Loucy (cell line): ENCODE measurements around the gene TRAF3IP1.

ENCODE experiments used
- H2AFZ ChIP-seq: fragments of 200-600 bp; sonication (generic); 2 replicates; pipeline ENCODE4 v1.6.0; 2016; ENCODE audit warnings: antibody characterized with exemption, mild to moderate bottlenecking, low read length, moderate library complexity
- H3F3A ChIP-seq: fragments of 200-600 bp; 2 replicates; pipeline ENCODE4 v1.6.0; 2016; ENCODE audit warnings: antibody characterized with exemption, low read depth, mild to moderate bottlenecking
- H3K27me3 ChIP-seq: fragments of 200-600 bp; sonication (generic); 2 replicates; pipeline ENCODE4 v1.6.1; 2014; ENCODE audit warnings: low read length, mild to moderate bottlenecking; ENCODE audit not compliant: insufficient read depth, poor library complexity, severe bottlenecking
- H3K36me3 ChIP-seq: fragments of 200-600 bp; sonication (generic); 2 replicates; pipeline ENCODE4 v1.6.1; 2016; ENCODE audit warnings: low read length; ENCODE audit not compliant: insufficient read depth
- H3K4me1 ChIP-seq: fragments of 200-600 bp; sonication (generic); 2 replicates; pipeline ENCODE4 v1.5.1; 2014; ENCODE audit warnings: low read length, mild to moderate bottlenecking; ENCODE audit not compliant: insufficient read depth, poor library complexity, severe bottlenecking
- H3K4me2 ChIP-seq: fragments of 200-600 bp; sonication (generic); 2 replicates; pipeline ENCODE4 v1.6.0; 2014; ENCODE audit warnings: antibody characterized with exemption, low read length, low read depth, mild to moderate bottlenecking; ENCODE audit not compliant: poor library complexity, severe bottlenecking
- H3K4me3 ChIP-seq: fragments of 200-600 bp; sonication (generic); 2 replicates; pipeline ENCODE4 v1.5.1; 2014; ENCODE audit warnings: low read length, mild to moderate bottlenecking, mixed read lengths; ENCODE audit not compliant: poor library complexity, severe bottlenecking
- H3K79me2 ChIP-seq: fragments of 200-600 bp; sonication (generic); 2 replicates; pipeline ENCODE4 v1.6.1; 2014; ENCODE audit warnings: low read length; ENCODE audit not compliant: insufficient read depth
- H3K9ac ChIP-seq: fragments of 200-600 bp; sonication (generic); 2 replicates; pipeline ENCODE4 v1.6.0; 2014; ENCODE audit warnings: mild to moderate bottlenecking, low read depth, low read length, moderate library complexity; ENCODE audit not compliant: poor library complexity, severe bottlenecking
- H3K9me2 ChIP-seq: fragments of 200-600 bp; sonication (generic); replicated peaks from 2 replicates; pipeline ENCODE4 v1.6.1; 2016; ENCODE audit warnings: low read depth, low read length, mixed read lengths
- H3K9me3 ChIP-seq: fragments of 200-600 bp; sonication (generic); 2 replicates; pipeline ENCODE4 v1.6.1; 2014; ENCODE audit warnings: mild to moderate bottlenecking, antibody characterized with exemption, low read length, low read depth; ENCODE audit not compliant: insufficient read depth
- H4K20me1 ChIP-seq: fragments of 200-600 bp; sonication (generic); 2 replicates; pipeline ENCODE4 v1.6.0; 2014; ENCODE audit warnings: antibody characterized with exemption, low read length, mild to moderate bottlenecking; ENCODE audit not compliant: insufficient read depth, poor library complexity, severe bottlenecking
- EZH2phosphoT487 ChIP-seq: fragments of 200-600 bp; IDR thresholded peaks from 2 replicates; pipeline ENCODE4 v1.6.1; 2018; ENCODE audit warnings: antibody characterized with exemption, mild to moderate bottlenecking, moderate library complexity, borderline replicate concordance
- TF ChIP-seq, protein P1 (sequence below): fragments of 200-600 bp; sonication (generic); conservative IDR thresholded peaks from 2 replicates; pipeline ENCODE4 v1.5.1; 2014; ENCODE audit warnings: mild to moderate bottlenecking, antibody characterized with exemption, low read length

Gene TRAF3IP1

DNA sequence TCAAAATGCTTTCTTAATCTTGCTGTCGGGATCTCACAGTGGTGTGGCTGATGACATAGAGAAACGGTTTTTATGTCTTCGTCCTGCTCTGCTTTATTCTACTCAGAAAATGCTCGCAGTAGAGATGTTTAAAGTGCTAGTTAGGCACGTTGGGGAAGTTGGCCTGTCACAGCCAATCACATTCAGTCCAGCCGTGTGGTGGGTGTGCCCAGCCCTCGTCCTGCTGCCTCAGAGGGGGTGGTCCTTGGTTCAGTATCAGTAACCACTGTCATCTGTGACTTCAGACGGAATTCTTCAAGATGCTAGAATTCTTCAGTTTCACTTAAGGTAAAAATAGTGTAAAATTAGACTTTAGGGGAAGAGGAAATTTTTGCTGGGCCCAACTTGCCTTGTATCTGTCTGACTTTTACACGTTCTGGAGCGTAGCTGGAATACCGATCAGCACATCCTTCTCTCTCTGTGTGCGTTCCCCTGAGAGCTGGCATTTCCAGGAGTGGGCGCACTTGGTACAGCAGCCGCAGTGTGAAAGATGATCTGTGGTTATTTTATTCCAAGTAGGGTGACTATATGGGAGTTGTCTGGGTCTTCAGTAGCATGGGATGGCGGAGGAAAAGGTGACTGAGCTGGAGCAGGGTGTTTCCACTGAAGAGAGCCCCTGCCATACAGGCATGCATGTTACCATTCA, 18.5 kb downstream of the TRAF3IP1 start:
- Histone ChIP-seq H4K20me1 (no peaks in the 10 kb centered on the region), H2AFZ (no peak overlapping the region), H3K4me2 (no peak overlapping the region), H3K9me2 (no peaks in the 10 kb centered on the region), H3K27me3 (no peaks in the 10 kb centered on the region), H3K36me3 (no peaks in the 10 kb centered on the region), H3F3A (no peaks in the 10 kb centered on the region), H3K9me3 (no peaks in the 10 kb centered on the region), H3K4me1 (peaks cover 9% of the 10 kb centered on the region), H3K4me3 (no peak overlapping the region), H3K79me2 (no peaks in the 10 kb centered on the region), H3K9ac (no peak overlapping the region)
- TF ChIP-seq EZH2phosphoT487, result no peak

DNA sequence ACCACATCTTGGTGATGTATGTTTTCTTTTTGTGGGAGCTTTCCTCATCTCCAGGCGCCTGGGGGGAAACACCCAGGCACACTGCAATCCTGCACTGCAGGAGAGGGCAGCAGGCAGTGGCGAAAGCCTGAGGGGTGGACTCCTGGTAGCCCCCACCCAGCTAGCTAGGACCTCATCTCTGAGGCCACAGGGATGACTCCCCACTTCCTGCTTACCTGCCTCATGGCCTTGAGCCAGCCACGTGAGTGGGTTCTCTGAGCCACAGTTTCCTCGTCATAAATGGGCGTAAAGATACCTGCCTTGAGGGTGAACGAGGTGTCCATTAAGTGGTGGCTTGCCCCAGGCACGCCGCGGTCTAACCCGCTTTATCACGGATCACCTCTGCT, 19.1 kb downstream of the TRAF3IP1 start:
- H3K27me3 ChIP-seq, result no peaks in the 10 kb centered on the region
- no peak overlapping the region for H3K9ac ChIP-seq
- H3K4me2 ChIP-seq, result no peak overlapping the region
- H3K36me3 ChIP-seq, result no peaks in the 10 kb centered on the region
- TF ChIP-seq, protein P1, sequence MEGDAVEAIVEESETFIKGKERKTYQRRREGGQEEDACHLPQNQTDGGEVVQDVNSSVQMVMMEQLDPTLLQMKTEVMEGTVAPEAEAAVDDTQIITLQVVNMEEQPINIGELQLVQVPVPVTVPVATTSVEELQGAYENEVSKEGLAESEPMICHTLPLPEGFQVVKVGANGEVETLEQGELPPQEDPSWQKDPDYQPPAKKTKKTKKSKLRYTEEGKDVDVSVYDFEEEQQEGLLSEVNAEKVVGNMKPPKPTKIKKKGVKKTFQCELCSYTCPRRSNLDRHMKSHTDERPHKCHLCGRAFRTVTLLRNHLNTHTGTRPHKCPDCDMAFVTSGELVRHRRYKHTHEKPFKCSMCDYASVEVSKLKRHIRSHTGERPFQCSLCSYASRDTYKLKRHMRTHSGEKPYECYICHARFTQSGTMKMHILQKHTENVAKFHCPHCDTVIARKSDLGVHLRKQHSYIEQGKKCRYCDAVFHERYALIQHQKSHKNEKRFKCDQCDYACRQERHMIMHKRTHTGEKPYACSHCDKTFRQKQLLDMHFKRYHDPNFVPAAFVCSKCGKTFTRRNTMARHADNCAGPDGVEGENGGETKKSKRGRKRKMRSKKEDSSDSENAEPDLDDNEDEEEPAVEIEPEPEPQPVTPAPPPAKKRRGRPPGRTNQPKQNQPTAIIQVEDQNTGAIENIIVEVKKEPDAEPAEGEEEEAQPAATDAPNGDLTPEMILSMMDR, result no peak
- TF ChIP-seq EZH2phosphoT487, result no peak
- no peak overlapping the region for H2AFZ ChIP-seq
- no peaks in the 10 kb centered on the region for H3K9me3 ChIP-seq
- H3K79me2 ChIP-seq, result no peaks in the 10 kb centered on the region
- H3F3A ChIP-seq, result no peaks in the 10 kb centered on the region
- H4K20me1 ChIP-seq, result no peaks in the 10 kb centered on the region
- no peak overlapping the region for H3K4me3 ChIP-seq
- H3K9me2 ChIP-seq, result no peaks in the 10 kb centered on the region
- peaks cover 9% of the 10 kb centered on the region for H3K4me1 ChIP-seq

DNA sequence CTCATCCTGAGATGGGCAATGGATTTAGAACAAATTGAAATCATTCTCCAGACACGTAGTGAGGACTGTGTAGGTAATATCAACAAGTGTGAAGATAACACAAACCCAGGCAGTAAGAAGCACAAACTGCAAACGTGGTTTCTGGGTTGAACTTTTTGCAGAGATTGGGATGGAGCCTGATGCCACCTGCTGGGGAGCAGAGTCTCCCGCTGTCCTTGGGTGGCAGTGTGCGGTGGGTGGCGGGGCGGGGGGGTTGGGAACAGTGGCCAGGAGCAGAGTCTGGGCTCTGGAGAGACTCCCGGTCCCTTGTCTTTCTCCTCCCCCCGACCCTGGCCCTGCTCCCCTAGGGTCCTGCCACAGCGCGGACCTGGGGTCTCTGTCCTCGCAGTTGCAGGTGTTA, 19.5 kb downstream of the TRAF3IP1 start:
- Histone ChIP-seq H3F3A (no peaks in the 10 kb centered on the region), H3K9ac (no peak overlapping the region), H3K9me2 (no peaks in the 10 kb centered on the region), H4K20me1 (no peaks in the 10 kb centered on the region), H3K4me2 (no peak overlapping the region), H3K4me1 (peaks cover 9% of the 10 kb centered on the region), H2AFZ (no peak overlapping the region), H3K36me3 (peaks cover 2% of the 10 kb centered on the region; the same call in 1 of the 2 replicates), H3K4me3 (no peak overlapping the region), H3K27me3 (no peaks in the 10 kb centered on the region), H3K9me3 (no peaks in the 10 kb centered on the region), H3K79me2 (no peaks in the 10 kb centered on the region)
- TF ChIP-seq, protein P1, result peak; percentile 24; the same call in 1 of the 2 replicates
- no peak for TF ChIP-seq EZH2phosphoT487

DNA sequence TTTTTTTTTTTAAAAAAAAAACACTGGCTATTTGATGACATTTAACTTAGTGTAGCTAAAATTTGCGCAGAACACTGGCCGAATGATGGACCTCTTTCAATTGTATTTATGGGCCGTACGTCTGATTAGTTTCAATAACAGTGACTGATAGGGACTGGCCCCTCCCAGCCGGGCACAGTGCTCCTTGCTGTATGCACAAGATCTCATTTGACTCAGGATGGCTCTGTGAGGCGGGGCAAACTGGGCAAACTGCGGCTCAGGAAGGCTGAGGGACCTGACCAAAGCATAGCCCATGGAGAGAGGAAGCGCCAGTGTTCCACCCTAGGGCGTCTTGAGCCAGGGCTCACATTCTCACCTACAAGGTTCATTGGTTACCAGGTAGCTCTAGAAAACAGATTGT, 21.2 kb downstream of the TRAF3IP1 start:
- TF ChIP-seq, protein P1, result no peak
- TF ChIP-seq EZH2phosphoT487, result no peak
- Histone ChIP-seq H3K4me1 (peaks cover 9% of the 10 kb centered on the region), H3K9ac (no peak overlapping the region), H3K9me2 (no peaks in the 10 kb centered on the region), H3K79me2 (no peaks in the 10 kb centered on the region), H3K9me3 (no peaks in the 10 kb centered on the region), H3K27me3 (no peaks in the 10 kb centered on the region), H3K36me3 (peaks cover 2% of the 10 kb centered on the region; the same call in 1 of the 2 replicates), H2AFZ (no peak overlapping the region), H3K4me3 (no peak overlapping the region), H4K20me1 (no peaks in the 10 kb centered on the region), H3K4me2 (no peak overlapping the region), H3F3A (no peaks in the 10 kb centered on the region)
